G401.6 (cell line): ENCODE results near the gene TVP23A.

Source experiments
- FAIRE-seq: peaks from 2 replicates; lab custom pipeline; 2012; peaks lifted over from hg19 to GRCh38; lab: Jason Lieb, UNC

TVP23A gene

GRCh38 chr16:10817963-10818941, at the start of gene TVP23A:
TSS of gene TVP23A (minus strand) at chr16:10818794. CDS start at chr16:10818493, 301 bp downstream.
- FAIRE-seq: no peak

GRCh38 chr16:10868104-10868595, 49.6 kb upstream of the TVP23A start:
- FAIRE-seq: no peak

DNA sequence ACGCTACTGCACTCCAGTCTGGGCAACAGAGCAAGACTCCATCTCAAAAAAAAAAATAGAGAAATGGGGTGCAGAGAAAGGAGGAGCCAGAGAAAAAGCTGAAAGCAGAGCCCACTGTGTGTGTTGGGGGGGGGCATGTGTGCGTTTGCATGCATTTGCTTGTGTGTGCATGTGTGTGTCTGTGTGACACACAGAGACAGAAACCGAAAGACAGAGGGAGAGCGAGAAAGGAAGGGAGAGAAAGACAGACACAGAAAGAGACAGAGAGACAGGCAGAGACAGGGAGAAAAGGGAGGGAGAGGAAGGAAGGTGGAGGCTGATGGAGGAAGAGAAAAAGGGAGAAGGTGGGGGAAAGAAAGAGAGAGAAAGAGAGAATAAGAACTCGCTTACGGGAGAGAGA, 48.6 kb upstream of the TVP23A start:
- FAIRE-seq: no peak

- no peak for FAIRE-seq
Observed at GRCh38 chr16:10865991-10866966, 47.7 kb upstream of the TVP23A start.

- no peak for FAIRE-seq
Observed at GRCh38 chr16:10862438-10862837, 43.8 kb upstream of the TVP23A start.

- FAIRE-seq: no peak
Observed at GRCh38 chr16:10859658-10860057, 41.1 kb upstream of the TVP23A start.

GRCh38 chr16:10859020-10859419, 40.4 kb upstream of the TVP23A start:
- FAIRE-seq: no peak

DNA sequence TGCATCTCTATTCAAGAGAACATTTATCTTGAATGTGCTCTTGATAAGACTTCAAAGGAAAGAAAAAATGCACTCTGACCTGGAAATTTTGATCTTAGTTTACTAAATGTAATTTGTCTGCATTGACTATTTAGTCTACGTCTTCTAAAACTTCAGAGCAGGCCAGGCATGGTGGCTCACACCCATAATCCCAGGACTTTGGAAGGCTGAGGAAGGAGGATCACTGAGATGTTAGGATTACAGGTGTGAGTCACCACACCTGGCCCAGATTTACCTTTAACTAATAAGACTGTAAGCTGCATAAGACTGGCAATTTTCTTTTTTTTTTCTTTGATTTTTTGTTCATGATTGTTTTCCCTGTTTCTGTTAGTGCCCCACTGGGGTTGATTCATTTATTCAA, 39.6 kb upstream of the TVP23A start:
- FAIRE-seq: no peak

GRCh38 chr16:10856042-10856441, 37.4 kb upstream of the TVP23A start:
- no peak for FAIRE-seq

DNA sequence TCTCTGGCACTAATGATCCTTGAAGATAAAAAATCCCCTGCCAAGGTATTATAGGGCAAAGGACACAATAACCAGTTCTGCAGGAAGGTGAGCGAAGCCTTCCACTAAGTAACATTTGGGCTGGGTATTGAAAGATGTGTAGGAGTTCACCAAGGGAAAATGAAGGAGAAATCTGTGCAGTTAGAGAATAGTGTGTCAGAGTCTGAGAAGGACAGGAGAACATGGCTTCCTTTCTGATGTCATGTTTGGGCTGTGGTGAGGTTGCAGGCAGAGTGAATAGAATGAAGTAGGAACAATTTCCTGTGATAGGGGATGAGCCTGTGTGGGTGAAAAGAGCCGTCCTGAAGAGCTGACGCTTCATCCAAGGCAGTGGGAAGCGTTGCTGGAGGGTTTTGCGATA, 34.4 kb upstream of the TVP23A start:
- no peak for FAIRE-seq

- FAIRE-seq: no peak
Observed at GRCh38 chr16:10852286-10852685, 33.7 kb upstream of the TVP23A start.

- FAIRE-seq: no peak
Observed at GRCh38 chr16:10851512-10851911, 32.9 kb upstream of the TVP23A start.

- FAIRE-seq: no peak
Observed at GRCh38 chr16:10850478-10850850, 31.9 kb upstream of the TVP23A start.

DNA sequence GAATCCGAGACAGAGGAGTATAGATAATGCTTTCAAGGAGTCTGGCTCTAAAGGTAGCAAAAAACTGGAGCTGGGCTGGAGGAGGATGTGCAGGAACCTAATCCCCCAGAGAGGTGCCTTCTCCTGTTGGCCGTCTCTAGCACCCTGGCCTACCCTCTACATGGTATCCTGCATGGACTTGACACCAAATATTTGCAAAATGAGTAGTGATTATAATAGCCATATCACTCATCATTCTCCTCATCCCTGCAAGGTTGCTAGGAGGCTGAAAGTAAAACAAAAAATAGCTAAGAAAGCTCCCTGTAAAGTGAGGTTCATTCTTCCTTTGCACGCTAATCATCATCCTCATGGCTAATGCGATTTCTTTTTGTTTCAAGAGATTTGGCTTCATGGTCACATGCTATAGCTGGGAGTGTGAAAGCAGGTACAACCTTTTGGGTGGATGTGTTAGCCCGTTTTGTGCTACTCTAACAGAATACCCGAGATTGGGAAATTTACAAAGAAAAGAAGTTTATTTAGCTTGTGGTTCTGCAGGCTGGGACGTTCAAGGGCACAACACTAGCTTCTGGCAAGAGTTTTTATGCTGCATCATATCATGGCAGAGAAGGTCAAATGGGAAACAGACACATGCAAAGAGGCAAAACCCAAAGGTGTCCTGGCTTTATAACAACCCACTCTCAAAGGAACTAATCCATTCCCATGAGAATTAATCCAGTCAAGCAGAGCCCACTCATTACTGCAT, 31.3 kb upstream of the TVP23A start:
- no peak for FAIRE-seq

GRCh38 chr16:10847176-10847575, 28.6 kb upstream of the TVP23A start:
- no peak for FAIRE-seq

- FAIRE-seq: no peak
Observed at GRCh38 chr16:10846213-10846998, 27.8 kb upstream of the TVP23A start.

- no peak for FAIRE-seq
Observed at GRCh38 chr16:10840703-10841102, 22.1 kb upstream of the TVP23A start.

- no peak for FAIRE-seq
Observed at GRCh38 chr16:10839279-10839666, 20.7 kb upstream of the TVP23A start.

DNA sequence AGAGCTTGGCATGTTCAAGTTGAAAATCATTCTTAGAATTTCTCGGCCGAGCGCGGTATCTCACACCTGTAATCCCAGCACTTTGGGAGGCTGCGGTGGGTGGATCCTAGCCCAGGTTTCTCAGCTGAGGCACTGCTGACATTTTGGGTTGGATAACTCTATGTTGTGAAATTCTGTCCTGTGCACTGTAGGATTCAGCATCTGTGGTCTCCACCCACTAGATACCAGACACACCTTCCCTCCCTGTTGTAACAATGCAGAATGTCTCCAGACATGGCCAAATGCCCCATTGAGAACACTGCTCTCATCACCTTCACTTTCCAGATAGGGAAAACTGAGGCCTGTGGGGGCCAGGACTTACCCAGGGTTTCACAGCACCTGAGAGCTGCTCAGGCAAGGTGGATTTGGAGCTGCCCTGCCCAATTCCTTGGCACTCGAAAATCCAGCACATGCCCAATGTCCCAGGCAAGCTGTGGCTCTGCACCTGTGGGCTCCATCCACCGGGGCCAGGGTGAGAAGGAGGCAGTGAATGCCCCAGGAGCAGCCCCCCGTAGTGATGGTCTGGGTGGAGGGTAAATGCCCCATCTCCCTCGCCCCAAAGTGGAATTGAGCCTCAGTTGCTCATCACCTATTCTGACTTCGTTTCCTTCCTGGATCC, 20.2 kb upstream of the TVP23A start:
- no peak for FAIRE-seq

- FAIRE-seq: no peak
Observed at GRCh38 chr16:10836174-10836853, 17.7 kb upstream of the TVP23A start.
